ENCODE measurements around the gene KIAA0232. TPM values are rescaled to one million over a fixed set of nuclear protein-coding genes. Genes with fewer than 3 reads are reported as not detected.
"Not testable (repeated sequence)": the region's sequence is repeated elsewhere in the genome, so short reads cannot be mapped to it uniquely, and the experiment has no call there.

Gene KIAA0232
- total and polyA plus RNA-seq, 12 donors: 7.3 to 45.2 (median 27.4) TPM

DNA sequence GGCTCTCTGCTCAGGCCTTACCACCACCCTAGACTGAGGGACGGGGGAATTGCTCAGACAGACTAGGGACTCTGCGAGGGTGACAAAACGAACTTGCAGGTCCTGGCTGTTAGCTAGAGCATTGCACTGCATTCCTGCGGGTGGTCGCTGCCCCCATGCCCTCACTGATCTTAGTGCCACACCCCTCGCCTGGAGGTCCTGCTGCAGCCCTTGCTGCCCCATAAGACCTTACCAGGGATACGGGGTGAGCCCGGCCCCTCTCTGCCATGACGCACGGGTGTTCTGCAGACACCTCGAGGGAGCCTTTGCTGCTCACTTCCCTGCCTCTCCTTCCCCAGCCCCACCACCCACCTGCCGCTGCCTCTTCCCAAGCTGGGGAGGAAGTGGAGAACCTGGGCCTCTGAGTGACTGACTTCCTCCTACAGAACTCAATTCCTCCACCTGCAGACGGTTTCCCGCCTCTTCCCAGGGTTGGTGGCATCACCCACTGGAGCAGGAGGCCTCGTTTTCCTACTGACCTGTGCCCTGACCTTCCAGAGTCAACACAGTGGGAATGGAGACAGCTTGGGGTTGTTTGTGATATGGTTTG is 107.3 kb downstream of the KIAA0232 start:
- H3K36me3 ChIP-seq (replicated peaks in 1 of 2): no peaks in the 10 kb centered on the region
- DNase-seq: peak in 1 of 7 donors; percentile 21
- no peaks in the 10 kb centered on the region for H3K27me3 ChIP-seq
- H3K4me3 ChIP-seq: no peak overlapping the region
- intact Hi-C loops (cut with DNase I): no loop called here
- no peaks in the 10 kb centered on the region for H3K9me3 ChIP-seq (replicated peaks in 1 of 3)
- 88 to 97% (median 93%) methylated on average over 10 to 15 of the region's 15 CpGs for WGBS, 4 donors
- TF ChIP-seq CTCF (IDR thresholded peaks at IDR 0.05) (no peak), POLR2A (IDR thresholded peaks at IDR 0.05) (no peak)
- peaks cover 27 to 47% of the 10 kb centered on the region in 2 donors for H3K4me1 ChIP-seq (replicated peaks in 1 of 2)
- H3K27ac ChIP-seq: no peak overlapping the region

- DNase-seq: no peak
- 95 to 100% (median 98%) methylated on average over 3 of the region's 3 CpGs for WGBS, 4 donors
- Histone ChIP-seq H3K36me3 (replicated peaks in 1 of 2) (no peaks in the 10 kb centered on the region), H3K4me1 (replicated peaks in 1 of 2) (peaks cover 27 to 46% of the 10 kb centered on the region in 2 donors), H3K4me3 (no peak overlapping the region), H3K27me3 (no peaks in the 10 kb centered on the region), H3K27ac (no peak overlapping the region), H3K9me3 (replicated peaks in 1 of 3) (no peaks in the 10 kb centered on the region)
- intact Hi-C loops (cut with DNase I): no loop called here
- TF ChIP-seq POLR2A (IDR thresholded peaks at IDR 0.05): no peak
- TF ChIP-seq CTCF (IDR thresholded peaks at IDR 0.05): no peak
These were observed 107.8 kb downstream of the KIAA0232 start for GRCh38 chr4:6890358-6890757.

GRCh38 chr4:6890971-6891370 is 108.4 kb downstream of the KIAA0232 start:
- H3K4me3 ChIP-seq; H3K36me3 ChIP-seq (replicated peaks in 1 of 2); H3K27me3 ChIP-seq; DNase-seq; H3K9me3 ChIP-seq (replicated peaks in 1 of 3); intact Hi-C loops (cut with DNase I): not testable (repeated sequence)
- Histone ChIP-seq H3K27ac (peak overlapping the region in 1 of 5 donors; percentile 72), H3K4me1 (replicated peaks in 1 of 2) (peaks cover 24 to 40% of the 10 kb centered on the region in 2 donors)
- WGBS, 4 donors: 92 to 95% (median 93%) methylated on average over 7 to 9 of the region's 9 CpGs

- peaks cover 18 to 34% of the 10 kb centered on the region in 2 donors for H3K4me1 ChIP-seq (replicated peaks in 1 of 2)
- H3K36me3 ChIP-seq (replicated peaks in 1 of 2): no peaks in the 10 kb centered on the region
- H3K27me3 ChIP-seq: no peaks in the 10 kb centered on the region
- 71 to 86% (median 79%) methylated on average over 4 to 10 of the region's 10 CpGs for WGBS, 4 donors
- no peaks in the 10 kb centered on the region for H3K9me3 ChIP-seq (replicated peaks in 1 of 3)
- intact Hi-C loops (cut with DNase I): no loop called here
- TF ChIP-seq CTCF (IDR thresholded peaks at IDR 0.05) (no peak), POLR2A (IDR thresholded peaks at IDR 0.05) (no peak)
- H3K4me3 ChIP-seq: no peak overlapping the region
- H3K27ac ChIP-seq: peak overlapping the region in 3 of 5 donors; percentile 18 to 72 (median 55)
- DNase-seq: peak in 2 of 7 donors; percentile 17 to 23
These were observed 109.1 kb downstream of the KIAA0232 start for GRCh38 chr4:6891436-6892170.
